ENCODE measurements around the gene TAX1BP1.
A peak's percentile ranks its signal among the peaks of the same experiment; 100 is the strongest.

TAX1BP1 gene

DNA sequence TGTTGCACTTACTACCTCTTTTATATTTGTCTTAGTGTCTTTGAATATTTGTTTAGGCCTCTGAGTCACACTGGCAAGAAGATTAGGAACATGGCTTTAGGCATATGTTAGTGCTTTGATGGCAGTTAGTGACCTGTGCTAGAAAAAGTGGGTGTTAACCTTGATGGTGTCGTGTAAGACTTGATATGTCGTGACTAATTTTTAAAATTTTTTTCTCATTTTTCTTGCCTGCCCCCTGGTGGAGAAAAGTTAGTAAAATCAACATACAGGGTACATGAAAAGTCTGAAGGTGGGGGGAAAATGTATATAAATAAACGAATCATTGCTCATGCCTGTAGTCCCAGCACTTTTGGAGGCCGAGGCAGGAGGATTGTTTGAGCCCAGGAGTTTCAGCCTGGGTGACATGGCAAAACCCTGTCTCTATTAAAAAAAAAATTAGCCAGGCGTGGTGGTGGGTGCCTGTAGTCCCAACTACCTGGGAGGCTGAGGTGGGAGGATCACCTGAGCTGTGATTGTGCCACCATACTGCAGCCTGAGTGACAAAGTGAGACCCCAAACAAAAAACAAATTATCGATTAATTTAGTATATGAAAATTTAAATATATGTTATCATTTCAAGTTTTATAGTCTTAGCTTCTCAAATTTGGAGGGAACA lies 44.6 kb downstream of the TAX1BP1 start:
- peak; percentile 78 for DNase-seq (ENCODE audit: low read depth)
- H3K4me3 ChIP-seq (ENCODE audit: control insufficient read depth, low read depth, low read length), result no peak overlapping the region
- TF ChIP-seq, protein P1, sequence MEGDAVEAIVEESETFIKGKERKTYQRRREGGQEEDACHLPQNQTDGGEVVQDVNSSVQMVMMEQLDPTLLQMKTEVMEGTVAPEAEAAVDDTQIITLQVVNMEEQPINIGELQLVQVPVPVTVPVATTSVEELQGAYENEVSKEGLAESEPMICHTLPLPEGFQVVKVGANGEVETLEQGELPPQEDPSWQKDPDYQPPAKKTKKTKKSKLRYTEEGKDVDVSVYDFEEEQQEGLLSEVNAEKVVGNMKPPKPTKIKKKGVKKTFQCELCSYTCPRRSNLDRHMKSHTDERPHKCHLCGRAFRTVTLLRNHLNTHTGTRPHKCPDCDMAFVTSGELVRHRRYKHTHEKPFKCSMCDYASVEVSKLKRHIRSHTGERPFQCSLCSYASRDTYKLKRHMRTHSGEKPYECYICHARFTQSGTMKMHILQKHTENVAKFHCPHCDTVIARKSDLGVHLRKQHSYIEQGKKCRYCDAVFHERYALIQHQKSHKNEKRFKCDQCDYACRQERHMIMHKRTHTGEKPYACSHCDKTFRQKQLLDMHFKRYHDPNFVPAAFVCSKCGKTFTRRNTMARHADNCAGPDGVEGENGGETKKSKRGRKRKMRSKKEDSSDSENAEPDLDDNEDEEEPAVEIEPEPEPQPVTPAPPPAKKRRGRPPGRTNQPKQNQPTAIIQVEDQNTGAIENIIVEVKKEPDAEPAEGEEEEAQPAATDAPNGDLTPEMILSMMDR (conservative IDR thresholded peaks at IDR 0.05; ENCODE audit: control insufficient read depth, insufficient read depth, low read depth, low read length), result peak; percentile 57

DNA sequence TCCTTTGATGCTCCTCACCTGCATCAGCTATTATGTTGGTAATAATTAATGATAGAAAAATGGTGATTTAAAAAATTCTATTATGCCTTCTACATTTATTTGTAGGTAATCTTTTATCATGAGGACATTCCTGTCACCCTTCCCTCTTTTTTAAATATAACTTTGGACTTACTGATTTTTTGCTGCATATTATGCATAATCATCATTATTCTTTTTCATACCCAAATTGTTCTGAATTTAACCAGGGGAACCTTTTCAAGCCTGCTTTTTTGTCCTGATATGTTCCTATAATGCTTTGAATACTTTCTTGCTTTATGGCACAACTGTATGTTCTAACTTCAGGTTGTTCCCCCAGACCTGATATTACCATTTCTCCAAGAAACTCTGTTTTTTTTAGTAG lies 48.5 kb downstream of the TAX1BP1 start:
- no peak overlapping the region for H3K4me3 ChIP-seq (ENCODE audit: control insufficient read depth, low read depth, low read length)
- no peak for DNase-seq (ENCODE audit: low read depth)
- TF ChIP-seq, protein P1 (conservative IDR thresholded peaks at IDR 0.05; ENCODE audit: control insufficient read depth, insufficient read depth, low read depth, low read length), result no peak

DNA sequence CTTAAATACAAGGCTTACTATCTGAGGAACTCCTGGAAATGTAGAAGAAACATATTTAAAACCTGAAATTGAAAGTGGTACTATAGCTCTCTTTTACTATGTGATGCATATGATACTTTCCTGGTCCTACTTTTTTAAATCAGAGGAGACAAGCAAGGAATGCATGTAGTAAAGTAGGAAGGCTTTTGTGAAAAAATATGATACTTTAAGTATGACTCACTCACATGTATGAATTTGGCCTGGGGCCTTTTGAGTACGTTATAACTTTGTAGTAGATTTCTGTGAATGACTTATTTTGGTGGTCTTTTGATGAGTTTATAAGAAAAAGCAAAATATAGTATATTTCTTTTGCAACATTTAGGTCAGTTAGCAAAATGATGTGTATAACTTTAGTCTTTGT lies 53.8 kb downstream of the TAX1BP1 start:
- TF ChIP-seq, protein P1 (conservative IDR thresholded peaks at IDR 0.05; ENCODE audit: control insufficient read depth, insufficient read depth, low read depth, low read length), result no peak
- H3K4me3 ChIP-seq (ENCODE audit: control insufficient read depth, low read depth, low read length), result no peak overlapping the region
- no peak for DNase-seq (ENCODE audit: low read depth)

DNA sequence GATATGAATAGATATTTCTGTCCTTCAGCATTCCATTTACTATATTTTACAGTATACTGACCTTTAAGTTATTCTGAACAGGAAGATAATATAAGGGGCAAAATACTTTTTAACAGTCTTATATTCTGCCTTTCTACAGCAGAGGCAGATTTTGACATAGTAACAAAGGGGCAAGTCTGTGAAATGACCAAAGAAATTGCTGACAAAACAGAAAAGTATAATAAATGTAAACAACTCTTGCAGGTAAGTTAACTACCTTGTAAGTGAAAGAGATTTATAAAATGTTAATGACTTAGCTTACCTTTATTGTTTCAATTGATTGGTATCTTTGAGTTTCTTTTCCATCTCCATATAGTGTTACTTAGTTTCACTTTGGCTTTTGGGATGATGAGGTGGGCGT lies 56.0 kb downstream of the TAX1BP1 start:
- H3K4me3 ChIP-seq (ENCODE audit: control insufficient read depth, low read depth, low read length), result no peak overlapping the region
- DNase-seq (ENCODE audit: low read depth), result no peak
- TF ChIP-seq, protein P1 (conservative IDR thresholded peaks at IDR 0.05; ENCODE audit: control insufficient read depth, insufficient read depth, low read depth, low read length), result no peak

DNA sequence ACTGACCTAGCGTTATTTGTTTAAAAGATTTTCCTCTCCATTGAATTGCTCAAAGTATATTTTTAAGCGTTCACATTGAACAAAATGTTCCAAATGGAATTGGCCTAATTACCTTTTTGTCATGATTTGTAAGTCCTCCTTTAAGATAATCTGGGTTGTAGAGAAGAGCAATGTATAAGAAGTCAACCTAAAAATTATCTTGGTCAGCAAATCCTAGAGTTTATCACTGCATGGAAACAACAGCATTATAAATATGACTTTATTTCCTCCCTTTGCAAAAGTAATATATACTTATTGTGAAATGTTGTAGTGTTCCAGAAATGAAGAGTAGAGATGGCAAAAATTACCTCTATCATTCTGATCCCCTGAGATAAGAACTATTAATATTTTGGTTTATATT lies 59.2 kb downstream of the TAX1BP1 start:
- no peak for DNase-seq (ENCODE audit: low read depth)
- H3K4me3 ChIP-seq (ENCODE audit: control insufficient read depth, low read depth, low read length), result no peak overlapping the region
- TF ChIP-seq, protein P1 (conservative IDR thresholded peaks at IDR 0.05; ENCODE audit: control insufficient read depth, insufficient read depth, low read depth, low read length), result no peak

DNA sequence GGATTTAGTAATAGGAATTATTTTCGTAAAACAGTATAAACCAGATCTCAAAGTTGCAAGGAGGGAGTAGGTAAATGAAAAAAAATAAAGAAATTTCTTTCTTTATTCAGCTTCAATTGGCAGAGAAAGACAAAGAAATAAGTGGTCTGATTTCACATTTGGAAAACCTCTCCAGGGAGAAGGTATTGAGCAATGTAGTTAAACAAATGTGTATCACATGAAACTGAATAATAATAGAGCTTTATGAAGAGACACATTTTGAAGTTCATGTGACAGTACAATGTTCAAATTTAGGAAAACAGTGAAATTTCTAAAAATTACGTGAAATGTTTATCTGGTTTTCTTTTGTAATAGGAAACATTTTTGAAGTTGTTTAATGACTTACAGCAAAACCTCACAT lies 63.0 kb downstream of the TAX1BP1 start:
- peak; percentile 84 for DNase-seq (ENCODE audit: low read depth)
- TF ChIP-seq, protein P1 (conservative IDR thresholded peaks at IDR 0.05; ENCODE audit: control insufficient read depth, insufficient read depth, low read depth, low read length), result no peak

DNA sequence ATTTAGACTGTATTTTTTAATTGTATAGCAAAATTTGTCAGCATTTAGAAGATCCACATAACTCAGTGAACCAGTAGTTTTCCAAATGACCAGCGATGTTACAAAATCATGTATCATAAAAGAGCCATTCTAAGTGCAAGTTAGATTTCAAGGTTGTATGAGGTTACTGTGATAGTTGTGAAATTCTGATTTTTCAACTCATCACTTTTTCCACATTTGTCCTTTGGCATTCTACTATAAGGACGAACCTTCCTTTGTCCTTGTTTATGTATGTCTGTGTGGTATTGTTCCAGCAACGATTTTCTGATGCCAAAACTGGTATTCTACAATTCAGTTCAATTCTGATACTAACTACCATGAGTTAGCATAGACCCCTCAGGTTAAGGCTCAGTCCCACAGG lies 64.2 kb downstream of the TAX1BP1 start:
- DNase-seq (ENCODE audit: low read depth), result peak; percentile 55

More for the DNA sequence above, 63.0 kb downstream of the TAX1BP1 start:
- H3K4me3 ChIP-seq (ENCODE audit: control insufficient read depth, low read depth, low read length), result no peak overlapping the region

More for the DNA sequence above, 64.2 kb downstream of the TAX1BP1 start:
- no peak overlapping the region for H3K4me3 ChIP-seq (ENCODE audit: control insufficient read depth, low read depth, low read length)
- TF ChIP-seq, protein P1 (conservative IDR thresholded peaks at IDR 0.05; ENCODE audit: control insufficient read depth, insufficient read depth, low read depth, low read length), result no peak

All from fibroblast of mammary gland (primary cell).